Astrocyte (in vitro differentiated cells and primary cell): ENCODE results near the gene POR. TPM values are rescaled to one million over a fixed set of nuclear protein-coding genes. Genes with fewer than 3 reads are reported as not detected.
A peak's percentile ranks its signal among the peaks of the same experiment; 100 is the strongest.

Source experiments
- DNase-seq: peaks from one replicate; pipeline ENCODE4 v3.0.0-alpha.2; 2010; ENCODE audit warnings: low read depth
- FAIRE-seq: peaks from 2 replicates; lab custom pipeline; 2011; peaks lifted over from hg19 to GRCh38; lab: Jason Lieb, UNC
- H2AFZ ChIP-seq: 2 replicates; pipeline ENCODE4 v1.6.0; 2012; ENCODE audit warnings: low read depth, low read length, inconsistent platforms
- H3K27ac ChIP-seq: 2 replicates; pipeline ENCODE4 v1.5.1; 2011; ENCODE audit warnings: low read depth, low read length, inconsistent platforms
- H3K27me3 ChIP-seq: 2 replicates; pipeline ENCODE4 v1.6.0; 2011; ENCODE audit warnings: low read length, inconsistent platforms; ENCODE audit not compliant: insufficient read depth
- H3K36me3 ChIP-seq: 2 replicates; pipeline ENCODE4 v1.5.1; 2011; ENCODE audit warnings: low read length, inconsistent platforms; ENCODE audit not compliant: insufficient read depth
- H3K4me1 ChIP-seq: 2 replicates; pipeline ENCODE4 v1.5.1; 2011; ENCODE audit warnings: low read length, inconsistent platforms; ENCODE audit not compliant: insufficient read depth
- H3K4me2 ChIP-seq: 2 replicates; pipeline ENCODE4 v1.6.0; 2012; ENCODE audit warnings: low read length, inconsistent platforms
- H3K4me3 ChIP-seq: 2 replicates; pipeline ENCODE4 v1.5.1; 2011; ENCODE audit warnings: low read depth, mild to moderate bottlenecking, low read length, inconsistent platforms; ENCODE audit not compliant: insufficient read depth
- H3K79me2 ChIP-seq: 2 replicates; pipeline ENCODE4 v1.6.0; 2012; ENCODE audit warnings: mild to moderate bottlenecking, low read length, inconsistent platforms; ENCODE audit not compliant: insufficient read depth
- H3K9ac ChIP-seq: 2 replicates; pipeline ENCODE4 v1.6.0; 2012; ENCODE audit warnings: mild to moderate bottlenecking, low read length, inconsistent platforms
- H3K9me3 ChIP-seq: 2 replicates; pipeline ENCODE4 v1.5.1; 2012; ENCODE audit warnings: low read depth, mild to moderate bottlenecking, low read length, inconsistent platforms; ENCODE audit not compliant: insufficient read depth
- H4K20me1 ChIP-seq: 2 replicates; pipeline ENCODE4 v1.6.0; 2012; ENCODE audit warnings: low read length, inconsistent platforms; ENCODE audit not compliant: insufficient read depth
- H3K27ac Mint-ChIP-seq: one replicate; pipeline ENCODE4 v1.8.0; 2021; ENCODE audit warnings: mild to moderate bottlenecking, mixed read lengths; ENCODE audit not compliant: unreplicated experiment
- H3K27me3 Mint-ChIP-seq: one replicate; pipeline ENCODE4 v1.8.0; 2021; ENCODE audit warnings: low read depth, mixed read lengths; ENCODE audit not compliant: unreplicated experiment
- H3K36me3 Mint-ChIP-seq: one replicate; pipeline ENCODE4 v1.8.0; 2021; ENCODE audit warnings: low read depth, mixed read lengths; ENCODE audit not compliant: unreplicated experiment
- H3K4me1 Mint-ChIP-seq: one replicate; pipeline ENCODE4 v1.8.0; 2021; ENCODE audit warnings: low read depth, mixed read lengths; ENCODE audit not compliant: unreplicated experiment
- H3K4me3 Mint-ChIP-seq: one replicate; pipeline ENCODE4 v1.8.0; 2021; ENCODE audit warnings: mild to moderate bottlenecking, moderate library complexity, mixed read lengths; ENCODE audit not compliant: unreplicated experiment
- H3K9me3 Mint-ChIP-seq: one replicate; pipeline ENCODE4 v1.8.0; 2021; ENCODE audit warnings: mild to moderate bottlenecking, mixed read lengths; ENCODE audit not compliant: unreplicated experiment
- EZH2 ChIP-seq: IDR thresholded peaks from 2 replicates; pipeline ENCODE4 v1.6.1; 2012; ENCODE audit warnings: mild to moderate bottlenecking, low read length, inconsistent platforms; ENCODE audit not compliant: insufficient read depth
- total RNA-seq: library from RNA; stranded (reverse); gene quantifications from 2 replicates; pipeline ENCODE4 v1.2.1, GENCODE V29; 2021
- TF ChIP-seq, protein P1 (sequence below): IDR thresholded peaks from 2 replicates; pipeline ENCODE4 v1.5.1; 2011; ENCODE audit warnings: low read depth, mild to moderate bottlenecking, inconsistent platforms, low read length, moderate library complexity; ENCODE audit not compliant: insufficient read depth

The POR gene
- total RNA-seq, 1 donor from 2014 or later: 73.6 TPM

DNA sequence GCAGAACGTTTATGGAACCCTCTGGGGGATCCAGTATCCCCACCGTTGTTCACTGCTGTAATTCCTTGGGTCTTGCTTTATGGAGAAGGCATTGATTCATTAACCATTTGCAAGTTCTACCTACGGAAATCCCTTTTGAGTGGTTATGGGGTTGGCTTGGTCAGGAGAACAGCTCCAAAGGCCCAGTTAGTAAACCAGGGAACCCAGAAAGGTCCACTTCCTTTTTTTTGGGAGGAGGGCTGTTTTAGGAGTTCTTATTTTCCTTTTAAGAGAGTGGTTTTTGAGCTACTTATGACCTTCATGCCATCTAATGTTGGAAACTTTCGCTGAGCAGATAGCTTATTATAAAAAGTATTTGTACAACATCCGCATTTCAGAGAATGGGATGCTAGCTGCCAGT lies 1.3 kb downstream of the POR start:
- no peaks in the 10 kb centered on the region for H3K36me3 ChIP-seq
- no peak for DNase-seq
- H3K9ac ChIP-seq: peak overlapping the region; percentile 86
- no peak for FAIRE-seq
- no peaks in the 10 kb centered on the region for H3K27me3 Mint-ChIP-seq
- peaks cover 2% of the 10 kb centered on the region for H3K36me3 Mint-ChIP-seq
- H2AFZ ChIP-seq: no peak overlapping the region
- no peak for TF ChIP-seq EZH2
- TF ChIP-seq, protein P1, sequence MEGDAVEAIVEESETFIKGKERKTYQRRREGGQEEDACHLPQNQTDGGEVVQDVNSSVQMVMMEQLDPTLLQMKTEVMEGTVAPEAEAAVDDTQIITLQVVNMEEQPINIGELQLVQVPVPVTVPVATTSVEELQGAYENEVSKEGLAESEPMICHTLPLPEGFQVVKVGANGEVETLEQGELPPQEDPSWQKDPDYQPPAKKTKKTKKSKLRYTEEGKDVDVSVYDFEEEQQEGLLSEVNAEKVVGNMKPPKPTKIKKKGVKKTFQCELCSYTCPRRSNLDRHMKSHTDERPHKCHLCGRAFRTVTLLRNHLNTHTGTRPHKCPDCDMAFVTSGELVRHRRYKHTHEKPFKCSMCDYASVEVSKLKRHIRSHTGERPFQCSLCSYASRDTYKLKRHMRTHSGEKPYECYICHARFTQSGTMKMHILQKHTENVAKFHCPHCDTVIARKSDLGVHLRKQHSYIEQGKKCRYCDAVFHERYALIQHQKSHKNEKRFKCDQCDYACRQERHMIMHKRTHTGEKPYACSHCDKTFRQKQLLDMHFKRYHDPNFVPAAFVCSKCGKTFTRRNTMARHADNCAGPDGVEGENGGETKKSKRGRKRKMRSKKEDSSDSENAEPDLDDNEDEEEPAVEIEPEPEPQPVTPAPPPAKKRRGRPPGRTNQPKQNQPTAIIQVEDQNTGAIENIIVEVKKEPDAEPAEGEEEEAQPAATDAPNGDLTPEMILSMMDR: no peak
- peaks cover 53% of the 10 kb centered on the region for H4K20me1 ChIP-seq
- H3K9me3 Mint-ChIP-seq: no peaks in the 10 kb centered on the region
- H3K4me1 ChIP-seq: peaks cover 19% of the 10 kb centered on the region
- no peak overlapping the region for H3K27ac ChIP-seq
- H3K4me2 ChIP-seq: peak overlapping the region; percentile 99
- H3K27me3 ChIP-seq: no peaks in the 10 kb centered on the region
- peaks cover 55% of the 10 kb centered on the region for H3K79me2 ChIP-seq
- peak overlapping the region; percentile 81 for H3K4me3 ChIP-seq
- H3K4me1 Mint-ChIP-seq: peaks cover 3% of the 10 kb centered on the region
- peak overlapping the region; percentile 92 for H3K4me3 Mint-ChIP-seq
- no peak overlapping the region for H3K27ac Mint-ChIP-seq
- H3K9me3 ChIP-seq: no peaks in the 10 kb centered on the region

DNA sequence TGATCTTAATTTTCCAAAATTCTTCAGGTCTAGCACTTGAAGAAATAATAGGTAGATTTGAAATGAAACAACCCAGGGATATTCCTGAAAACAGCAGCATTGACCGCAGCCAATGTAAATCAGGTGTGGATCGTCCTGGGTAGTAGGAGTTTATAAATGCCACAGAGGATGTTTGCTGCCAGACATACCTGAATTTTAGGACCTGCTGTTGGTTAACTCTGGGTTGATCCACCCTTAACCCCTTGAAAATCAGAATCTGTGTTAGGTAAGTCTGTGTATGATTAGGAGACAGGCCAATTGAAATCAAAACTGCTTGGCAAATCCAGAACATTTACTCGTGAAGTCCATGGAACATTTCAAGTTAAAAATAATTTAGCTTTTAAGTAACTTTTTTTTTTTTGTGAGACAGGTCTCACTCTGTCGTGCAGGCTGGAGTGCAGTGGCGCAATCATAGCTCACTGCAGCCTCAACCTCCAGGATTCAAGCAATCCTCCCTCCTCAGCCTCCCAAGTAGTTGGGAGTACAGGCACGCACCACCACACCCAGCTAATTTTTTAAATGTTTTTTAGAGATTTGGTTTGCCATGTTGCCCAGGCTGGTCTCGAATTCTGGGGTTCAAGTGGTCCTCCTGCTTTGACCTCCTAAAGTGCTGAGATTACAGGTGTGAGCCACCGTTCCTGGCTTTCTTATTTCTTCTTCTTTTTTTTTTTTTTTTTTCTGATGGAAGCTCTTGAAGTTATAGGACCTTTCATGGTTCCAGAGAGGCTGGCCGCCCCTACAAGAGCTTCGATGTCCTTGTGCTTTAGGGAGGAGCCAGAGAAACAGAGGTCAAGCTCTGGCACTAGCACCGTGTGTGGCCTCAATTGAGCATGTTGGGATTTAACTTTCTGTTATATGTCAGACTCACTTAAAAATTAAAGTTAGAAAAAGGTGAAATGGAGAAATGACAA lies 2.0 kb downstream of the POR start:
- H2AFZ ChIP-seq: no peak overlapping the region
- no peak overlapping the region for H3K27ac ChIP-seq
- H3K27me3 Mint-ChIP-seq: no peaks in the 10 kb centered on the region
- peaks cover 62% of the 10 kb centered on the region for H3K79me2 ChIP-seq
- H3K4me1 ChIP-seq: peaks cover 19% of the 10 kb centered on the region
- H3K4me2 ChIP-seq: peak overlapping the region; percentile 99
- H3K4me3 Mint-ChIP-seq: peak overlapping the region; percentile 92
- peaks cover 2% of the 10 kb centered on the region for H3K9me3 Mint-ChIP-seq
- no peak overlapping the region for H3K27ac Mint-ChIP-seq
- no peaks in the 10 kb centered on the region for H3K9me3 ChIP-seq
- no peaks in the 10 kb centered on the region for H3K36me3 ChIP-seq
- FAIRE-seq (no peak), DNase-seq (no peak)
- H3K4me3 ChIP-seq: no peak overlapping the region
- H4K20me1 ChIP-seq: peaks cover 60% of the 10 kb centered on the region
- H3K27me3 ChIP-seq: no peaks in the 10 kb centered on the region
- H3K4me1 Mint-ChIP-seq: peaks cover 3% of the 10 kb centered on the region
- no peak overlapping the region for H3K9ac ChIP-seq
- H3K36me3 Mint-ChIP-seq: peaks cover 2% of the 10 kb centered on the region
- TF ChIP-seq EZH2: no peak
- TF ChIP-seq, protein P1: no peak
